ENCODE results near the gene CHRNA4.

The CHRNA4 gene

DNA sequence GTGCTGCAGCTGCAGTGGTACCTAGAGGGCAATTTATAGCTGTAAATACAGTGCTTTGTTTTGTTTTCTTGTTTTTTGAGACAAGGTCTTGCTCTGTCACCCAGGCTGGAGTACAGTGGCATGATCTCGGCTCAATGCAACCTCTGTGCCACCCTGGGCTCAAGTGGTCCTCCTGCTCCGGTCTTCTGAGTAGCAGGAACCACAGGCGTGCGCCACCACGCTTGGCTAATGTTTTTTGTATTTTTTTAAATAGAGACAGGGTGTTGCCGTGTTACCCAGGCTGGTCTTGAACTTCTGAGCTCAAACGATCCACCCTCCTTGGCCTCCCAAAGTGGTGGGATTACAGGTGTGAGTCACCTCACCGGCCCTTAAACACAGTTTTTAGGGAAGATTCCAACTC lies 26.8 kb downstream of the CHRNA4 start:
- TF ChIP-seq JUND (IDR thresholded peaks at IDR 0.05; ENCODE audit: low read depth) = no peak
- in situ Hi-C loops (cut with HindIII; ENCODE audit: low pct_unique_long_range_greater_than_20kb, low sequenced_read_pairs) = no loop called here
- DNase-seq (ENCODE audit: low read depth in 1 of 2, low spot score in 1 of 2) = no peak

DNA sequence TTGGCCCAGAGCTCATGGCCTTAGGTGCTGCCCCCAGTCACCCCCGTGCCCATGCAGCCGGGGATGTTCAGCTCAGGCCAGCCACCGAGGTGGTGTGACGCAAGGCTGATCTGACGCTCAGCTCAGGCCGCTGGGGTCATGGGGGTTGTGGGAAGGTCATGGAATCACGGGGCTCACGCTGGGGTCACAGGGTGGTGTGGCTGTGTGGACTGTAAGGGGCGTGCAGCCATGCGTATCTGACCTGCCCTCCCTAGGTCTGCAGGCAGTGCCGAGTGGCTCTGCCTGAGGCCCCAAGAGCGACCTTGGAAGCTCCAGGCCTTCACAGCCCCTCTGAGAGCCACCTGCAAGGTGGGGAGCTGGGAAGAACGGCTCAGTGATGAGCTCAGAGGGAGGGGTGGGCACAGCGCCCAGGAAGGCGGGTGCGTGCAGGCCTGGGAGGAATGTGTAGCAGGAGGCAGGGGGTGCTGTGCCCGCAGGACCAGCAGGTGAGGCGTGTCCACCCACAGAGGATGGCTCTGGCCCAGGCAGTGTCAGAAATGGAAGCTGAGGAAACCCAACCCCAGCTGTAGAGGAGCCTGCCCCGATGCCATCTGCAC lies 27.8 kb downstream of the CHRNA4 start:
- DNase-seq (ENCODE audit: low read depth in 1 of 2, low spot score in 1 of 2) = no peak

GRCh38 chr20:63332488-63333240 lies 28.5 kb downstream of the CHRNA4 start:
- DNase-seq (ENCODE audit: low read depth in 1 of 2, low spot score in 1 of 2) = no peak
- in situ Hi-C loops (cut with HindIII; ENCODE audit: low pct_unique_long_range_greater_than_20kb, low sequenced_read_pairs) = no loop called here
- no peak for TF ChIP-seq JUND (IDR thresholded peaks at IDR 0.05; ENCODE audit: low read depth)

More for the DNA sequence above, 27.8 kb downstream of the CHRNA4 start:
- in situ Hi-C loops (cut with HindIII; ENCODE audit: low pct_unique_long_range_greater_than_20kb, low sequenced_read_pairs) = no loop called here
- no peak for TF ChIP-seq JUND (IDR thresholded peaks at IDR 0.05; ENCODE audit: low read depth)

GRCh38 chr20:63331741-63332400 lies 29.3 kb downstream of the CHRNA4 start:
- no peak for DNase-seq (ENCODE audit: low read depth in 1 of 2, low spot score in 1 of 2)
- in situ Hi-C loops (cut with HindIII; ENCODE audit: low pct_unique_long_range_greater_than_20kb, low sequenced_read_pairs) = no loop called here
- TF ChIP-seq JUND (IDR thresholded peaks at IDR 0.05; ENCODE audit: low read depth) = no peak

GRCh38 chr20:63330940-63331339 lies 30.2 kb downstream of the CHRNA4 start:
- peak in 1 of 2 experiments; percentile 56 for DNase-seq (ENCODE audit: low read depth in 1 of 2, low spot score in 1 of 2)
- TF ChIP-seq JUND (IDR thresholded peaks at IDR 0.05; ENCODE audit: low read depth) = no peak
- in situ Hi-C loops (cut with HindIII; ENCODE audit: low pct_unique_long_range_greater_than_20kb, low sequenced_read_pairs) = no loop called here

GRCh38 chr20:63330084-63330760 lies 30.9 kb downstream of the CHRNA4 start:
- no peak for TF ChIP-seq JUND (IDR thresholded peaks at IDR 0.05; ENCODE audit: low read depth)
- in situ Hi-C loops (cut with HindIII; ENCODE audit: low pct_unique_long_range_greater_than_20kb, low sequenced_read_pairs) = no loop called here
- DNase-seq (ENCODE audit: low read depth in 1 of 2, low spot score in 1 of 2) = no peak

DNA sequence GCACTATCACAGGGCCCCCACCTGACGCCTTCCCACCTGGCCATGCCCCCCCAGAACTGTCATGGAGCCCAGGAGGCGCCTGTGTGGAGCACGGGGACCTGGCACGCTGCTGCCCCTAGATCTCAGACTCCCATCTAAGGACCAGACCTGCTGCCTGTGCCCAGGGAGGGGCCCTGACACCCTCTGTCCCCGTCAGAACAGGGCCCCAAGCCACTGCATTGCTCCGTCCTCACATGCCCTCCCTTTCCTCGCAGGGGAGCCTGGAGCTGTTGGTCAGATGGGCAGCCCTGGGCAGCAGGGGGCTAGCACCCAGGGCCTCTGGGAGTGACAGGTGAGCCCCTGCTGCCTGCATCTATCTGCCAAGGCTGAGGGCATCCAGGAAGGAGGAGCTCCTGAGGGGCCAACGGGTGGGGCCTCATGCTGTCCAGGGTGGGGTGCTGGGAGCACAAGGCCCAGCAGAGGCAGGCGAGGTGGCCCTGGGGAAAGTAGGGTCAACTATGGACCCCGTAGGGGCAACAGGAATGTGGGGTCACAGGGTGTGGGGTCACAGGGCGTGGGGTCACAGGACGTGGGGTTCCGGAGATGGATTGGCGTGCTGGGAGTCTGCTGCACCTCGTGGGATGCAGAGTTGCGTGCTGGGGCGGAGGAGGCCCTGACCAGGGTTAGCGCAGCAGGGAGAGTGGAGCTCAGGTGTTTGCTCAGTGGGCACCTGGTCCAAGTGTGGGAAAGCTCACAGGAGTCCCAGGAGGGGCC lies 31.6 kb downstream of the CHRNA4 start:
- DNase-seq (ENCODE audit: low read depth in 1 of 2, low spot score in 1 of 2) = no peak
- in situ Hi-C loops (cut with HindIII; ENCODE audit: low pct_unique_long_range_greater_than_20kb, low sequenced_read_pairs) = no loop called here
- no peak for TF ChIP-seq JUND (IDR thresholded peaks at IDR 0.05; ENCODE audit: low read depth)

GRCh38 chr20:63328718-63329275 lies 32.4 kb downstream of the CHRNA4 start:
- TF ChIP-seq JUND (IDR thresholded peaks at IDR 0.05; ENCODE audit: low read depth) = no peak
- in situ Hi-C loops (cut with HindIII; ENCODE audit: low pct_unique_long_range_greater_than_20kb, low sequenced_read_pairs) = no loop called here
- no peak for DNase-seq (ENCODE audit: low read depth in 1 of 2, low spot score in 1 of 2)

GRCh38 chr20:63328026-63328700 lies 33.0 kb downstream of the CHRNA4 start:
- no peak for DNase-seq (ENCODE audit: low read depth in 1 of 2, low spot score in 1 of 2)
- TF ChIP-seq JUND (IDR thresholded peaks at IDR 0.05; ENCODE audit: low read depth) = no peak
- in situ Hi-C loops (cut with HindIII; ENCODE audit: low pct_unique_long_range_greater_than_20kb, low sequenced_read_pairs) = no loop called here

- no peak for TF ChIP-seq JUND (IDR thresholded peaks at IDR 0.05; ENCODE audit: low read depth)
- in situ Hi-C loops (cut with HindIII; ENCODE audit: low pct_unique_long_range_greater_than_20kb, low sequenced_read_pairs) = no loop called here
- DNase-seq (ENCODE audit: low read depth in 1 of 2, low spot score in 1 of 2) = no peak
Measured at GRCh38 chr20:63327231-63327745, 33.9 kb downstream of the CHRNA4 start.
